Activated CD4-positive, CD25-positive, alpha-beta regulatory T cell (primary cell): ENCODE measurements around the gene DEPDC5.

Experiments used
- DNase-seq, 4 experiments: peaks; one replicate each; lab custom pipeline; 2025; lab: John Stamatoyannopoulos, UW

Gene DEPDC5

DNA sequence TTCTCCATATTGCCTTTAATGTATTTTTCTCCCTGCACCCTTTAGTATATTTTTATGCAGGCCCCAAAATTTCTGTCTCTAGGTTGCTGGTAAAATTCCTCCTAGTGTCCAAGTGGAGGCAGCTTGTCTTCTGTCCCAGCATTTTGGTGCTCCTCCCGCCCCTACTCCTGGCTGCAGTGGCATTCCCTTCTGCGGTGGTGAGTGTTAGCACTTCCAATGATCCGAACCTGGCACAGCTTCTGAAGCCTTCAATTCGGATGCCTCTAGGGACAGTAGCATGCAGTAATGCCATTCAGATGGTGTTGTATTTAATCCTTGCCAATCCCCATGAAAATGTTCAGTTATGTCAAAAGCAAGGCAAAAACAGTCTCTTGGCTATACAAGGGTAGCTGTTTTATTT lies 196.4 kb downstream of the DEPDC5 start:
- DNase-seq = no peak

DNA sequence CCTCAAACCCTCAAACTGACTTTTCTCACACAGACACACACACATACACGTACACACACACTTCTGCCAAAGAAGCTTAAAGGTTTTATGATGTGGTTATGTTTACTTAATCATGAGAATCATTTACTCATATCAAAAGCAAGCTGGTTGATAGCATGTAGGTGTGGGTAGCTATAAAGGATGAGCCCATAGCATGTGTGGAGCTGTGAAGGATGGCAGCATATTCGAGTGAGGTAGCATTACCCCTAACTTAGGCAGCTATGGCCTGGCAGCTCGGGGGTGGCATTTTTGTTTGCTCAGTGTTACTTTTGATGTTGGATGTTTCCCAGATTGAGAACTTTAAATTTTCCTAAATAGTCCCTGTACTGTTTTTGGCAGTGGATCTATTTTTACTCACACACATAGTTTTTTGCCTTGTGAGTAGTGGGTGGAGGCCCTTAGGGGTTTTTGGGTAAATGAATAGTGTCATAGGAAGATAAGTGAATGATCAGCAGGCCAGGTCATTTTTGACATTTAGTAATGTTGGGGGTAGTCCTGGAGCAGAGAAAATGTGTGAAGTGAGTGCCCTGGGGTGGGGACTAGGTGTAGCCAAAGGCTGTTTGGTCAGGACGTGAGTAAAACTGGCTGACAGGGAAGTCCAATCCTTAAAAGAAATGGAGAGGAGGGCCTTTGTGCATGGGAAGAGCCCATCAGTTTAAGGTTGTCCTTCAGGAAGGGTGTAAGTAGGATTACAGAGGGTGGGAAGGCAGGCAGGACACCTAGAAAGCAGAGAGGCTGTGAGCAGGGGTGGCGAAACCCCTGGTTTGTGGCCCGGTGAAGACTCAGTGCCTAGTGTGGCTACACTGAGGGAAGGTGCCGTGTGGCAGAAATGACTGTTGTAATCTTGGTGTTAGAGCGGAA lies 197.6 kb downstream of the DEPDC5 start:
- no peak for DNase-seq

GRCh38 chr22:31952094-31952401 lies 198.2 kb downstream of the DEPDC5 start:
- DNase-seq = no peak

GRCh38 chr22:31952472-31952871 lies 198.7 kb downstream of the DEPDC5 start:
- DNase-seq = no peak

DNA sequence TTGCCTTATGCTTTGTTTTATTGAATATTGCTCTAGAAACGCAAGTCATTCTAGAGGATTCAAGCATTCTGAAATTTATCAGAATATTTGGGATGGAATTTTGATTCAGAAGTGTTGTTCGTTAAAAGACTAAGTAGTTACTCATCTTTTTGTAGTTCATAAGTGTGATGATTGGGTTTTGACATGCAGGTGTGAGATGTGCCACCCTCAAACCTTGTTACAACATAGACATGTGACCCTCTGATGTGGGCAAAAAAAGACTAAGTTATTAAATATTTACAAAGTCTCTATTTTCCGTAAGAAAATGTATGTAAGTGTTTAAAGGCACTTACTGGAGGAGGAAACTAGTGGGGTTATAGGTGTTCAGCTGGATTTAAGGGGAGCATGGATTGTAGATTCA lies 199.4 kb downstream of the DEPDC5 start:
- no peak for DNase-seq

GRCh38 chr22:31954535-31955523 lies 201.0 kb downstream of the DEPDC5 start:
- DNase-seq = no peak

GRCh38 chr22:31956360-31956759 lies 202.5 kb downstream of the DEPDC5 start:
- no peak for DNase-seq
